Caki2 (cell line): ENCODE results near the gene SLC17A7. TPM values are rescaled to one million over a fixed set of nuclear protein-coding genes. Genes with fewer than 3 reads are reported as not detected.
A peak's percentile ranks its signal among the peaks of the same experiment; 100 is the strongest.

Experiments
- DNase-seq: peaks from one replicate; pipeline ENCODE4 v3.0.0-alpha.2; 2015; ENCODE audit warnings: low read depth
- in situ Hi-C: cut with HindIII; loops from 2 replicates; pipeline ENCODE4 v1.10.0; 2016; ENCODE audit warnings: low sequenced_read_pairs, low pct_unique_long_range_greater_than_20kb, mixed read lengths
- total RNA-seq: library from RNA; depleted of rRNA; stranded (reverse); fragments of >200 nt; shearing (Covaris generic); gene quantifications from 2 replicates; pipeline ENCODE4 v1.2.3, GENCODE V29; 2014; ENCODE audit warnings: low replicate concordance

The SLC17A7 gene
- total RNA-seq, 1 experiment from 2014 or later = not detected

DNA sequence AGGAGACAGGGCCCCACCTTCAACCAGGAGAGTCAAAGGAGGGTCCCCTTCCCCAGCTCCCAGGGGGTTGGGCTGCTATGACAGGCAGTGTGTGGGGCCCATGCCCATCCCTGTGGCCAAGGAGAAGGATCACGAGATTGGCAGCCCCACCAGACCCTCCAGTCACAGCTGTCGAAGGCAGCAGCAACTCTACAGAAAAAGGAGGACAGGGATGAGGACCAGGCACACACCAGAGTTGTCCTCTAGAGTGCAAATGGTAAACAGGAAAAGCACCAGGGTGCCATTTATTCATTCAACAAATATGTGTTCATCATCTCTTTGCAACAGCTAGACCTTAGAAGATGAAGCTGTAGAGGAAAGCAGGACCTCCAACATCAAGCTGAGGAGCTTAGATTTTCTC is 22.2 kb downstream of the SLC17A7 start:
- DNase-seq = no peak
- in situ Hi-C loops = no loop called here

GRCh38 chr19:49418511-49418910 is 22.8 kb downstream of the SLC17A7 start:
- in situ Hi-C loops = no loop called here
- DNase-seq = no peak

DNA sequence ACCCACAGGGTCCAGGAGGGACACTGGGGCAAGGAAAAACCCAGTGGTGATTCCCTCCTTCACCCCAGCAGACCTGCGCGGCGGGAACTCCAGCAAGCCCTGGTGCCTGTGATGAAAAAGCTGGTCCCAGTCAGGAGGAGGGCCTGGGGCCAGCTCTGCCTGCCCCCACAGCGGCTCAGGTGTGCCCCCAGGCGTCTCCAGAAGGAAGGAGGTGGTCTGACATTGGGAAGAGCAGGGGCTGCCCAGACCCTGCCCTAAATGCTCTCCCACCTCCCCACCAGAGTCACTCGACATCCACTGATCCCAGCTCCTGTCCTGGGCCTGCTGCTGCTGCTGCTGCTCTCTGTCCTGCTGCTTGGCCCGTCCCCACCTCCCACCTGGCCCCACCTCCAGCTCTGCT is 24.2 kb downstream of the SLC17A7 start:
- in situ Hi-C loops = no loop called here
- DNase-seq = no peak

DNA sequence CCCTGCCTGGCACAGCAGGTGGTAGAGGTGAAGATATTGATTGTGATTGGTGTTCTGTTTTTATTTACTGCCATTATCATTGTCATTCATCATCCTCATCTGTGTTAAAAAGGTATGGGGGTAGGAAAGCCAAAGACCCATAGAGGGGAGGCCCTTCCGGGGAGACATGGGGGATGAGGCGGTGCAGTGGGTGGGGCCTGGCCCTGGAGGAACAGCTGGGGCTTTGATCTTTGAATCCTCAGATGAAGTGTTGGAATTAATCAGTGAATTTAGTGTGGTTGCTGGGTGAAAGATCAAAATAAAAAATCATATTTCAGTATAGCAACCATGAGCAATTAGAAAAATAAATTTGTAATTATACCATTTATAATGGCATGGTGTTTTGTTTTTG is 25.5 kb downstream of the SLC17A7 start:
- DNase-seq = no peak

DNA sequence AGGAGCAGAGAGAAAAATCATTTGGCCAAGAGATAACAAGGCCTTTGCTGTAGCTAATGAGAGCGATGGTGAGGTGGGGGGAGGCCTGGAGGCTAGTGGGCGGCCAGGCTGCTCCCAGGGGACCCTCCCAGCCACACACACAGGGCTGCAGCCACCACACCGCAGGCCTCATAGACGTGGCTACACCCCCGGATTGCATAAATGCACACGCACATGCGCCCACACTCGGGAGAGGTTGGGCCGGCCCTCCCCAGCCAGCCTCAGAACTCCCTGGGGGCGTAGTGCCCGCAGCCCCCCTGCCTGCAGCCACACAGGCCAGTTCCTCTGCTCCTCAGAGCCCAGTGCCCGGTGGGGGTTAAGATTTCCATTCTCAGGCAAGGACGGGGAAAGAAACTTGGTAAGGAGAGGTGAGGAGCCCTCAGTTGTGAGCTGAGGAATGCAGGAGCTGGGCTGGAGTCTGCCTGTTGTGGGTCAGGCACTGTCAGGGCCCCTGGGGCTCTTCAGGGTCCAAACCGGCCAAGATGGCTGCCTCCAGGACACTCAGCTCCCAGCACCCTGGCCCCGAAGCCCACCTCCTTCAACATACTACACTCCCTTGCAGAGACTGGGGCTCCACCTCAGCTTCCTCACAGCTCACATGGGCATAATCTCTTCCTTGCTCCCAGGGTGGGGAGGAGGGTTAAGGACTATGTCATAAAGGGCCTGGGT is 26.1 kb downstream of the SLC17A7 start:
- in situ Hi-C loops = no loop called here
- DNase-seq = no peak

More for the DNA sequence above, 25.5 kb downstream of the SLC17A7 start:
- in situ Hi-C loops = no loop called here

GRCh38 chr19:49414256-49414655 is 27.1 kb downstream of the SLC17A7 start:
- no peak for DNase-seq
- in situ Hi-C loops = no loop called here

DNA sequence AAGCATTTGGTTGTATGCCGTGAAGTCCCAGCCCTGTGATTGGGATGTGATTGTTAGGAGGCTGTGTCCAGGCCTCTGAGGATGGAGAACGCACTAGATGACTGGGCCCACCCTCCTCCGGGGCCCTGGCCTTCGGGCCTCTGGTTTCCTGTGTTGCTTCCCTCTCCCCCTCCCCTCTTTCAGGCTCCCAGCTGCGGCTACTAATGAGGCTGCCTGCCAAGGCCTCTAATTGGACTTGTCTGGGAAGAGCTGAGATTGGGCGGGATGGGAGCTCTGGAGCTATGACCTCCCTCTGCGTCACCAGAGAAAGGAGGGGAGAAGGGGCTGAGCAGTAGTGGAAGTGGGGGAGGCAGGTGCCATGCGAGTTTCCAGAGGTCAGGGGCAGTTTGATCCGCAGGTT is 28.0 kb downstream of the SLC17A7 start:
- DNase-seq = no peak
- in situ Hi-C loops = no loop called here

DNA sequence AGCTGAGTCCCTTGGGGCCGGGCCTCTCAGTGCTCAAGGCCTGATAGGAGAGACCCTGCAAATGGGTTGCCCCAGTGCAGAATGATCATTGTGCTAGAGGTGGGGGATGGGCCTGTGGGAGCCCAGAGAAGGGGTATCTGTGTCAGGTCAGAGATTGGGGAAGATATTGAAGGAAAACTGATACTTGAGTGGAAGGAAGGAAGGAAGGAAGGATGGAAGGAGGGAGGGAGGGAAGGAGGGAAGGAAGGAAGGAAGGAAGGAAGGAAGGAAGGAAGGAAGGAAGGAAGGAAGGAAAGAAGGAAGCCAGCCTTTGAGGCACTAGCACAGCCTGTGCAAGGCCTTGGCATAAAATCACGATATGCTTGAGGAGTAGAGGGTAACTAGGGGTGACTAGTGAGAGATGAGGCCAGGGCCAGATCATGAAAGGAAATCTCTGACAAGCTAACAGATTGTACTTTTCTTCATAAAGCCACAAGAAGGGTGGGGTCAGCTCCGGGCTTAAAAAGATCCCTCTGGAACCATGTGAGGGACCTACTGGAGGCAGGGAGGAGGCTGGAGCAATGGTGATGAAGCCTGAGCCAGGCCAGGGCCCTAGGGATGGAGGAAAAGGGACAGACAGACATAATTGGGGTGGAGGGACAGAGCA is 29.5 kb downstream of the SLC17A7 start:
- no peak for DNase-seq
- in situ Hi-C loops = no loop called here

DNA sequence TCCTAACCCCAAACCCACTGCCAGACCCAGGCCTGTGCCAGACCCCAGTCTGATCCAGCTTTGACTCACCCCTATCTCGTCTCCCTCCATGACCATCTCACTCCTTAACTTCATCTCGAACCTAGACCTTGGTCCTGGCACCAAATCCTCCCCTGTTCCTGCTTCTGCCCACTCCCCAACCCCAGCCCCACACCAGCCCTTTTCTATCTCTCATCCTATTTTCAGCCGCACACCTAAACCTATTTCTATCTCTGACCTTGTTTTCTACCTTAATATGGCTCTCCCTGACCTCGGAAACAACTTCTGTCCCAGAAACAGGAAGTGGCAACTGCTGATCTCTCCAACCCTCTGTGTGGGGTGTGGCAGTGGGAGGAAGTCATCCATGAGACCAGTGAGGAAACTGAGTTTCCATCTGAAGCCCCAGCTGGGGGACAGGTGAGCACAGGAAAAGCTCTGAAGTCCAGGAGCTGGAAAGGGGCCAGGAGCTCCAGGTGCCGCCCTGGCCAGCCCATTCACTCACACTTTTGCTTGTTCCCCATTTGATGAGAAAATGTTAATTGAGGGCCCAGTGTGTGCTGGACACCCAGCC is 31.8 kb downstream of the SLC17A7 start:
- no peak for DNase-seq
- in situ Hi-C loops = no loop called here

DNA sequence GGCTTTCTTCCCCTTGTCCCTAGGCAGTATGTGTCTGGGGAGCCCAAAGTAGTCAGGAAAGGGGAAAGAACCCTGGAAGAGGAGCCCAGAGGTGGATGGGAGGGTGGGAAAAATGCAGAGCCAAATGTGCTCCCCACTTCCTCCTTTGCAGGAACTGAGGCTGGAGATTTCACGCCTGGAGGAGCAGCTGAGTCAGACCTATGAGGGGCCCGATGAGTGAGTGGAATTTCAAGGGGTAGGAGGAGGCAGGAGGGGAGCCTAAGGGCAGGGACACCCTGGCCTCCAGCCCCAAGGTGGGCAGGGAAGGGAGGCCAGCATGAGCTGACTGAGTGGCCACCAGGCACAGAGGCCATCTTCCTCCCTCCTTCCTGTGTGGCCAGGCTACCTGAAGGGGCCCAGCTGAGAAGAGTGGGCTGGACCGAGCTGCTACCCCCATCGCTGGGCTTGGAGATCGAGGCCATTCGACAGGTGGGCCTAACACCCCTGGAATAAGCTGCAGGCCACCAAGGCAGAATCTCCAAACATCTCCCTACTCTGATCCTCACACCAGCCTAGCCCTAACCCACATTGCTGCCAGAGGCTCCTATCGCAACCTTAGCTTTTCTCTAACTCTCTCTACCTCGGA is 32.4 kb downstream of the SLC17A7 start:
- DNase-seq = peak; percentile 63
- in situ Hi-C loops = no loop called here

GRCh38 chr19:49407482-49408015 is 33.8 kb downstream of the SLC17A7 start:
- DNase-seq = no peak
- in situ Hi-C loops = no loop called here

GRCh38 chr19:49407079-49407478 is 34.2 kb downstream of the SLC17A7 start:
- no peak for DNase-seq
- in situ Hi-C loops = no loop called here

DNA sequence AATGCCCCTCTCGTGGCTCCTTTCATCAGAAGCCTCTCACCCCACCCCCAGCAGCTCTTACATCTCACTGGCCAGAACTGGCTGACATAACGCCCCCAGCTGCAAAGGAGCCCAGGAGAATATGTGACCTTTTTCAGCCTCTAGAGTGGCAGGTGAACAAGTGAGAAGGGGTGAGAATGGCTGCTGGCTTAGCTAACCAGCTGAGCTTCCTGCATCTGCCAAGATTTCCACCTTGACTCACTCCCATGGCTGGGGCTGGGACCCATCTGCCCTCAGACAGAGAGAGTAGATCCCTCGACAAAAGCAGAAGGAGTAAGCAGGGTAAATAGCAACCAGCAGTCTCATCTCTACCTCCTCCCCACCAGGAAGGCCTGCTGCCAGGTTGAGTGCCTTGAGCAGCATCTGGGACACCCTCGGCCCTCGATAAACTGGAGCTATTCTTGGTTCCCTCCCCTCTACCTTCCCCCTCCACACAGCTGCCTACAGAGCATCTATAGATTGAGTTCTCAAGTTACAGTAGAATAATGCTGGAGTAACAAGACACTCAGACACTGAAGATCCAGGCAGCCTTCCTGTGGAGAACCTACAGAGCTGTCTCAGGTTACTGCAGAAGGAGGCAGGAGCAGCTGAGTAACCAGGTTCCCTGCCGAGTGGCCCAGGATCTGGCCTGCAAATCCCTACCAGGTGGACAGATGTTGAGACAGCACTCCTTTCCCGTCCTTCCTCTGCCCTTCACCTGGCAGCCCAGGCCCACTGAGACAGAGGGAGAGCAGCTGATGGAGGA is 37.7 kb downstream of the SLC17A7 start:
- DNase-seq = no peak
- in situ Hi-C loops = no loop called here

- DNase-seq = no peak
- in situ Hi-C loops = no loop called here
Measured at GRCh38 chr19:49400029-49400428, 41.3 kb downstream of the SLC17A7 start.

GRCh38 chr19:49398931-49399330 is 42.4 kb downstream of the SLC17A7 start:
- DNase-seq = no peak
- in situ Hi-C loops = no loop called here

GRCh38 chr19:49398001-49398615 is 43.2 kb downstream of the SLC17A7 start:
- in situ Hi-C loops = no loop called here
- DNase-seq = no peak

DNA sequence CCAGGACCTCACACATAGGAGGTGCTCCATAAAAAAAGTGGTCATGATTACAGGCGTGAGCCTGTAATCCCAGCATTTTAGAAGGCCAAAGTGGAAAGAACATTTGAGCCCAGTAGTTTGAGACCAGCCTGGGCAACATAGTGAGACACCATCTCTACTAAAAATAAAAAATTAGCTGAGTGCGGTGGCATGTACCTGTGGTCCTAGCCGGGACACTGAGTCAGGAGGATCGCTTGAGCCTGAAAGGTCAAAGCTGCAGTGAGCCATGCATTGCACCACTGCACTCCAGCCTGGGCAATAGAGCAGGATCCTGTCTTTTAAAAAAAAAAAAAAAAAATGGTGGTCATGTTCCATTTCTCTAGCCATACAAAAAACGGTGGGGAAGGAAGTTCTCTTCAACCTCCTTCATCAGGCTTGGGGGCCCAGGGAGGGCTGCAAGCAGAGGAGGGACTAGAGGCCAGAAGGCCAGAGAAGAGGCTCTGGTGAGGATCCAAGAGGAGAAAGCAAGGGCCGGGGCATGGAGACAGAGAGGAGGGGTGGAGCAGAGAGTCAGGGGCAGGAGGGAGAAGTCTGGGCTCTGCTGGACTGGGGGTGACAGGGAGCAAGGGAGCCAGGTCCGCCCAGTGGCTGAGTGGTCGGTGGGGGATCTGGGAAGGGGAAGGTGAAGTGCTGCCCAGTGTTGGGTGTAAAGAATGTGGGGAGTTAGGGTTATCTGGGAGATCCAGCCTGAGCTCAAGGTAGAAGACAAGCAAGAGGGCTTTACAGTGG is 44.4 kb downstream of the SLC17A7 start:
- no peak for DNase-seq
- in situ Hi-C loops = no loop called here
